GM23338 (cell line): ENCODE results near the gene NDUFAF8. TPM values are rescaled to one million over a fixed set of nuclear protein-coding genes. Genes with fewer than 3 reads are reported as not detected.
A peak's percentile ranks its signal among the peaks of the same experiment; 100 is the strongest.

Experiments used
- ATAC-seq: fragments of 200-7000 bp; cut with Tn5 transposase; 3 replicates; pipeline ENCODE4 v1.9.1; 2020
- DNase-seq: peaks from one replicate; pipeline ENCODE4 v3.0.0-alpha.2; 2015; ENCODE audit warnings: low spot score
- H2AFZ ChIP-seq: fragments of 200-600 bp; sonication (generic); 2 replicates; pipeline ENCODE4 v1.8.0; 2016; ENCODE audit warnings: antibody characterized with exemption, mild to moderate bottlenecking, moderate library complexity
- H3F3A ChIP-seq: fragments of 200-600 bp; sonication (generic); replicated peaks from 2 replicates; pipeline ENCODE4 v1.8.0; 2017; ENCODE audit warnings: antibody characterized with exemption, mixed run types, low read depth
- H3K27ac ChIP-seq: fragments of 200-600 bp; sonication (generic); 2 replicates; pipeline ENCODE4 v1.6.1; 2016; ENCODE audit warnings: low read depth
- H3K27me3 ChIP-seq: fragments of 200-600 bp; sonication (generic); 2 replicates; pipeline ENCODE4 v1.8.0; 2016; ENCODE audit warnings: mild to moderate bottlenecking, mixed run types, moderate library complexity; ENCODE audit not compliant: insufficient read depth
- H3K36me3 ChIP-seq: fragments of 200-600 bp; sonication (generic); 2 replicates; pipeline ENCODE4 v1.8.0; 2016; ENCODE audit warnings: mild to moderate bottlenecking; ENCODE audit not compliant: insufficient read depth
- H3K4me1 ChIP-seq: fragments of 200-600 bp; sonication (generic); 2 replicates; pipeline ENCODE4 v1.8.0; 2016; ENCODE audit warnings: mild to moderate bottlenecking, moderate library complexity; ENCODE audit not compliant: insufficient read depth
- H3K4me2 ChIP-seq: fragments of 200-600 bp; sonication (generic); 2 replicates; pipeline ENCODE4 v1.7.1; 2017; ENCODE audit warnings: mixed run types
- H3K4me3 ChIP-seq: fragments of 200-600 bp; sonication (generic); 2 replicates; pipeline ENCODE4 v1.6.1; 2016; ENCODE audit warnings: mixed run types
- H3K79me2 ChIP-seq: fragments of 200-600 bp; sonication (generic); replicated peaks from 2 replicates; pipeline ENCODE4 v1.8.0; 2017; ENCODE audit warnings: mild to moderate bottlenecking; ENCODE audit not compliant: insufficient read depth
- H3K9me2 ChIP-seq: fragments of 200-600 bp; sonication (generic); 2 replicates; pipeline ENCODE4 v1.8.0; 2017; ENCODE audit not compliant: insufficient read depth
- H4K20me1 ChIP-seq: fragments of 200-600 bp; sonication (generic); replicated peaks from 2 replicates; pipeline ENCODE4 v1.8.0; 2017; ENCODE audit warnings: mild to moderate bottlenecking; ENCODE audit not compliant: insufficient read depth
- H3K27ac Mint-ChIP-seq: 2 replicates; pipeline ENCODE4 v1.8.0; 2020; ENCODE audit warnings: inconsistent platforms, mild to moderate bottlenecking, moderate library complexity, mixed read lengths
- H3K27me3 Mint-ChIP-seq: 3 replicates; pipeline ENCODE4 v1.8.0; 2022; ENCODE audit warnings: low read depth, mild to moderate bottlenecking, moderate library complexity, mixed read lengths, inconsistent platforms; ENCODE audit not compliant: insufficient read depth, poor library complexity
- H3K36me3 Mint-ChIP-seq: 3 replicates; pipeline ENCODE4 v1.8.0; 2021; ENCODE audit warnings: low read depth, mild to moderate bottlenecking, inconsistent platforms, moderate library complexity, mixed read lengths
- H3K4me1 Mint-ChIP-seq: 3 replicates; pipeline ENCODE4 v1.8.0; 2020; ENCODE audit warnings: mild to moderate bottlenecking, inconsistent platforms, mixed read lengths
- H3K4me3 Mint-ChIP-seq: 3 replicates; pipeline ENCODE4 v1.8.0; 2021; ENCODE audit warnings: moderate library complexity, mild to moderate bottlenecking, inconsistent platforms, mixed read lengths
- H3K9me3 Mint-ChIP-seq: 3 replicates; pipeline ENCODE4 v1.8.0; 2020; ENCODE audit warnings: moderate library complexity, mild to moderate bottlenecking, inconsistent platforms, mixed read lengths
- CREB1 ChIP-seq: fragments of 250-450 bp; sonication (Bioruptor Pico); IDR thresholded peaks from 2 replicates; pipeline ENCODE4 v1.5.0; 2020; ENCODE audit warnings: low read depth, mild to moderate bottlenecking, moderate library complexity
- CTCF ChIP-seq, 2 experiments: fragments of 200-600 bp in 1 of 2; sonication (generic) in 1 of 2; conservative IDR thresholded peaks; 2 replicates each; pipeline versions ENCODE4 v1.5.1 to v1.6.1; 2016 to 2017; ENCODE audit warnings: antibody characterized with exemption in 2 of 2, low read depth in 2 of 2, mild to moderate bottlenecking in 2 of 2, moderate library complexity in 1 of 2
- ETS1 ChIP-seq: IDR thresholded peaks from 2 replicates; pipeline ENCODE4 v1.6.1; 2016; ENCODE audit warnings: antibody characterized with exemption
- EZH2 ChIP-seq: fragments of 200-600 bp; sonication (generic); IDR thresholded peaks from one replicate; pipeline ENCODE4 v1.8.0; 2017; ENCODE audit warnings: antibody characterized with exemption, mild to moderate bottlenecking, low read depth; ENCODE audit not compliant: unreplicated experiment
- EZH2phosphoT487 ChIP-seq: fragments of 200-600 bp; sonication (generic); IDR thresholded peaks from one replicate; pipeline ENCODE4 v1.8.1; 2018; ENCODE audit warnings: antibody characterized with exemption; ENCODE audit not compliant: unreplicated experiment
- JUNB ChIP-seq: IDR thresholded peaks from one replicate; pipeline ENCODE4 v1.6.1; 2016; ENCODE audit warnings: antibody characterized with exemption; ENCODE audit not compliant: unreplicated experiment
- NANOG ChIP-seq: IDR thresholded peaks from 2 replicates; pipeline ENCODE4 v1.6.1; 2016; ENCODE audit warnings: antibody characterized with exemption, borderline replicate concordance
- POLR2AphosphoS5 ChIP-seq: IDR thresholded peaks from 2 replicates; pipeline ENCODE4 v1.6.1; 2016; ENCODE audit warnings: antibody characterized with exemption, low read depth
- REST ChIP-seq: IDR thresholded peaks from one replicate; pipeline ENCODE4 v1.6.1; 2018; ENCODE audit warnings: antibody characterized with exemption; ENCODE audit not compliant: unreplicated experiment
- STAT1 ChIP-seq: IDR thresholded peaks from one replicate; pipeline ENCODE4 v1.6.1; 2016; ENCODE audit warnings: antibody characterized with exemption; ENCODE audit not compliant: unreplicated experiment
- ZNF114 ChIP-seq: fragments of 250-450 bp; sonication (Bioruptor Pico); IDR thresholded peaks from 2 replicates; pipeline ENCODE4 v1.5.0; 2020; ENCODE audit warnings: mild to moderate bottlenecking, moderate library complexity
- ZNF331 ChIP-seq: fragments of 250-450 bp; sonication (Bioruptor Pico); IDR thresholded peaks from 2 replicates; pipeline ENCODE4 v1.5.0; 2020; ENCODE audit warnings: low read depth, mild to moderate bottlenecking, moderate library complexity
- polyA plus RNA-seq: library from polyadenylated mRNA; unstranded; fragments of >200 nt; fragmentation: Nextera tagmentation; extraction: Ambion mirVana; gene quantifications from 2 replicates; pipeline ENCODE4 v1.2.1, GENCODE V29; 2016
- total RNA-seq: library from RNA; depleted of rRNA; stranded (reverse); fragments of >200 nt; shearing (Covaris generic); gene quantifications from 2 replicates; pipeline ENCODE4 v1.2.3, GENCODE V29; 2014

Gene NDUFAF8
- total and polyA plus RNA-seq, 2 experiments from 2014 or later, result 21.5 to 156 TPM

GRCh38 chr17:81238490-81238814 lies 666 bp upstream of the NDUFAF8 start (continued):
- TF ChIP-seq EZH2phosphoT487, result no peak
- no peak for TF ChIP-seq ETS1
- TF ChIP-seq CTCF (conservative IDR thresholded peaks at IDR 0.05; ENCODE audit: low read depth in 2 of 2), result no peak
- no peak for TF ChIP-seq JUNB
- no peak for TF ChIP-seq EZH2
- no peak for TF ChIP-seq POLR2AphosphoS5

GRCh38 chr17:81239714-81240555 lies 817 bp downstream of the NDUFAF8 start:
- Histone ChIP-seq H3K27me3 (no peaks in the 10 kb centered on the region), H2AFZ (no peak overlapping the region), H3K4me3 (peak overlapping the region; percentile 96), H3K79me2 (peaks cover 17% of the 10 kb centered on the region), H3K4me2 (peak overlapping the region; percentile 95), H3K27ac (no peak overlapping the region), H3F3A (peaks cover 11% of the 10 kb centered on the region; the same call in 1 of the 2 replicates), H3K4me1 (no peaks in the 10 kb centered on the region; the same call in 1 of the 2 replicates), H3K36me3 (no peaks in the 10 kb centered on the region), H4K20me1 (peaks cover 2% of the 10 kb centered on the region; the same call in 1 of the 2 replicates), H3K9me2 (no peaks in the 10 kb centered on the region)
- ATAC-seq, result no peak
- Mint-ChIP-seq H3K27ac (peak overlapping the region; percentile 95), H3K4me1 (peaks cover 28% of the 10 kb centered on the region), H3K27me3 (peaks cover 19% of the 10 kb centered on the region), H3K9me3 (no peaks in the 10 kb centered on the region; the same call in 2 of the 3 replicates), H3K4me3 (peak overlapping the region; percentile 96), H3K36me3 (peaks cover 16% of the 10 kb centered on the region)
- DNase-seq, result peak; percentile 55
- TF ChIP-seq ZNF331 (CRISPR knock-in tag), result no peak
- TF ChIP-seq JUNB, result no peak
- no peak for TF ChIP-seq CTCF (conservative IDR thresholded peaks at IDR 0.05; ENCODE audit: low read depth in 2 of 2)
- no peak for TF ChIP-seq STAT1
- no peak for TF ChIP-seq EZH2phosphoT487
- no peak for TF ChIP-seq ETS1
- TF ChIP-seq ZNF114 (CRISPR knock-in tag), result no peak
- TF ChIP-seq REST, result no peak
- TF ChIP-seq POLR2AphosphoS5, result no peak
- no peak for TF ChIP-seq EZH2
- TF ChIP-seq NANOG, result no peak
- no peak for TF ChIP-seq CREB1 (CRISPR knock-in tag)
